HG03108 (cell line): ENCODE measurements around the gene FANCC.

Source experiments
- ATAC-seq: cut with Tn5 transposase; IDR thresholded peaks from one replicate; pipeline ENCODE4 v1.9.1; 2021; ENCODE audit warnings: moderate library complexity; ENCODE audit not compliant: unreplicated experiment

FANCC gene

DNA sequence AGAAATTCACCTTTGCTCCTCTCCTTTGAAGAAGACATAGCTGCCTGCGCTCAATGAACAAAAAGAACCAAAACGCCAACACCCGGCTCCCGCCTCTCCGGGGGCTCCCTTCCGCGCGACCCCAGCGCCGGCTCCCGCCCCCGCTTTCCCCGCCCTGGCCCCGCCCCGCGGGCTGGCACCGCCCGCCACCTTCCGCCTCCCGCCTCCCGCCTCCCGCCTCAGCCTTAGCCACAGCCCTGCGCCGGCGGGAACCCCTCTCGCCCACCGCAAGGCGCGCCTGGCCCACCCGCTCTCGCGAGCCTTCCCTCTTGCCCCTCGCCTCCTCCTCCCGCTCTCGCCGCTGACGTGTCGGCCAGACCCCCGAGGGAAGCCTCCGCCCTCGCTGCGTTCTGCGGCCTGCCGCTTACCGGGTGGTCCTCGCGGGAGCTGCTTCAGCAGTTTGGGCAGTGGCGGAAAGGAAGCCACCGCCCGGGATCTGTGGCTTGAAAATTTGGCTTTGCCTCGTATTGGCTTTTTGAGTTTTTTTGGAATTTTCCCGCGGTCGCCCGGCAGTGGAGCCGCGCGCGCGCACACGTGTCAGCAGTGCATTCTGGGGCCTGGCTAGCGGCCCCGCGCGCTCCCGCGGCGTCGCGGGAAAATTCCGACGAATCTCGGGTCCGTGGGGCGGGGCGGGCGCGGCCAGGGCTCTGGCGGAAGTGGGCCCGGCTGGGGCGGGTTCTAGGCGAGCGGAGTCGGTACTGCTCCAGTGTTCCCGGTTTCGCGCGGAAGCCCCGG lies at the start of gene FANCC:
Gene FANCC, minus strand, starts transcription at position 591 of the 774 bp plus-strand sequence. CDS start 68,418 bp downstream, outside the sequence.
- peak; percentile 62 for ATAC-seq

DNA sequence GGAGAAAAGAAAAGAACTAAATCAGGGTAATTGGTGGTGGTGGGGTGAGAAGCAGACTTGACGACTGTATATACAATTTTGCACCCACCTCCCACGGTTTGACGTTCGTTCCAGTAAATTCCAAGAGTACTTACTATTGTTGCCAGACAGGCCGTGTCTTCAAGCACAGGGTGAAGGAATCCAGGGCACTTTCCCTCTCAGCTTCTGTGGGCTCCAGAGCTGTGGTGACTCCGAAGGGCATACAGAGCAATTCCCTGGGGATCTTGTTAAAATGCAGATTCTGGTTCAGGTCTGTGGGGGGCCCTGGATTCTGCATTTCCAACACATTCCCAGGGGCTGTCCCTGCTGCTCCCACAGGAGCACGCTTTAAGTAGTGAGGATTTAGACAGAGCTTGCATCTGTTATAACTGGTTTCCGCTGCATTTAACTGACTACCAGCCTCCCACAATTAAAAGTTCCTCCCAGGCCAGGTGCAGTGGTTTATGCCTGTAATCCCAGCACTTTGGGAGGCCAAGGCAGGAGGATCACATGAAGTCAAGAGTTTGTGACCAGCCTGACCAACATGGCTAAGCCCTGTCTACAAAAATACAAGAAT lies 49.3 kb upstream of the FANCC start:
- no peak for ATAC-seq

GRCh38 chr9:95365766-95366165 lies 48.3 kb upstream of the FANCC start:
- no peak for ATAC-seq

DNA sequence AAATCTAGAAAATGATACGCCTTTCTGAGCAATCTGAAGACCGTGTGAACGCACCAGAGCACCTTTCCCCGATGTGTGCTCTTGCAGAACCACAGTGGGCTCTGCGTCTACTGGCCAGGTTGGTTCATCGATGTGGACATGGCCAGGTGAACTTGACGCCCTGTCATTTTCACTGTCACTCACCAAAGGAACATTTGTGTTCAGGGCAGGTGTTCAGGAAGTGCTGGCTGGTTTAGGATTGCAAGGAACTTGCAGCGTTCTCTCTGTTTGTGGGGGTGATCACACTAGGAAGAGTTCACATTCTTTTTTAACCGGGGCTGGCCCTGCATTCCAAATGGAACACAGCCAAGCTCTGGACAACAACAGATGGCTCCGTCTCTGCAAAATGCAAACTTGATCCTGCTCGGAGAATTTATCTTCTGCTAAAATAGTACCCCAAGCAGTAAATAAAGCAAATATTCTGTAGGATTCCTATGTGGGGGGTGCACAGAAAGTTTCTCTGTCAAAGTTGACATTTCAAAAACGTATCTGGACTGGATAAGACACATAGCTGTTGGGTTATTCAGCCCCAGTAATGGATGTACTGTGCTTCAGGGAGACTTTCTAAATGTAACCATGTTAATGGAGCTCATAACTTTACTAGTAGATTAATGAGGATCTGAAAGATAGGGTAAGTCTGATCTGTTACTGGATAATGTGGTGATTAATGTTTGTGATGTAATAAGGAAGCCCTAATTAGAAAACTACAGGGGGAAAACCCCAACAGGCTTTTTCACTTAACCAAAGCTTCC lies 45.7 kb upstream of the FANCC start:
- no peak for ATAC-seq

- ATAC-seq, result no peak
Measured at GRCh38 chr9:95360866-95361265, 43.4 kb upstream of the FANCC start.

- no peak for ATAC-seq
Measured at GRCh38 chr9:95357316-95357715, 39.8 kb upstream of the FANCC start.

DNA sequence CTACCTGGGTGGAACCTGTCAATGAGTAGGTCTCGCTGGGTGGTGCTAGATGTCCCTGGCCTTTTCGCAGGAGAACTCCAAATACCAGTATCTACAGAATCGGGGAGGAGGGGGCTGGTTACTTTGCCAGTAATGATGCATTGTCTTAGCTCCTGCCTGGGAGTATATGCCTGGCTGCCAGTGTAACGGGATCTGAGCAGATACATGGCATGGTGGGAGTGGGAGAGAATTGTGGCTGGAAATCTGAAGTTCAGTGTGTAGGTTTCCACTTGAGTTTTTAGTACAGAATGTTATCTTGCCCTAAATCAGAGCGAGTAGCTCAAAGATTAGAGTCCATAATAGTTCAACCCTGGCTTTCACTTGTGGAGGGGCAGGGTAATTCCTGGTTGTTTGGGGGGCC lies 38.0 kb upstream of the FANCC start:
- no peak for ATAC-seq

DNA sequence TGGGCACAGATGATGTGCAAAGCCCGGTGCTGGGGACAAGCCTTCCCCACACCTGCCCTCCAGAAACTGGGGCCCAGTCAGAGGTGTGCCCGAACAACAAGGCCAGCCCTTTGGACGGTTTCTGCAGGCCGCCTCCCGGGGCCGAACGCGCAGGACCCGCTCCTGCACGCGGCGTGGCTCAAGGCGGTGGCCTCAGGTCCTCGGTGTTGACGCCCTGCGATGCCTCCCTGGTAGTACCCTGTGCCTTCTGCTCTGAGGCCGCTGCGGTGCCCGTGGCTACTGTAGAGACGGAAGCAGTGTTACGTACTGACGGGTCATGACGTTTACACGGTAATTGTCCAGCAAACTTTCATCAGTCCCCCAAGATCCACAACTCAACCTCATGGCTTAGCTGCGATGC lies 33.5 kb upstream of the FANCC start:
- no peak for ATAC-seq

DNA sequence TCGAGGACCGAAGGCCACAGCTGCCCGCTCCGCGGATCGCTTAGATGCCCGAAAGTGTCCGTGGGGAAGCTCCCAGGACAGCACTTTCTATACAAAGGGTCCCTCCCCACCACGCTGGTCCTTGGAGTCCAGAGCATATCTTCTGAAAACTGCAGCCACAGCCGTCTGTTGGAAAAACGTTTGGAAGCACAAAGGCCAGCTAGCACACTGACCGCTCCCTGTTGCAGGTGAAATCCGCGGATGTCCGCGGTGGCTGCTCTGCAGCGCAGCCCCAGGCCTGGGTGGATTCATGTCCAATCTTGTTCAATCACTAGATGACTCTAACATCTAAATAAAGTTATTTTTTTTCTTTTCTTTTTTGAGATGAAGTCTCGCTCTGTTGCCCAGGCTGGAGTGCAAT lies 32.8 kb upstream of the FANCC start:
- no peak for ATAC-seq

- no peak for ATAC-seq
Measured at GRCh38 chr9:95349091-95350038, 31.9 kb upstream of the FANCC start.

DNA sequence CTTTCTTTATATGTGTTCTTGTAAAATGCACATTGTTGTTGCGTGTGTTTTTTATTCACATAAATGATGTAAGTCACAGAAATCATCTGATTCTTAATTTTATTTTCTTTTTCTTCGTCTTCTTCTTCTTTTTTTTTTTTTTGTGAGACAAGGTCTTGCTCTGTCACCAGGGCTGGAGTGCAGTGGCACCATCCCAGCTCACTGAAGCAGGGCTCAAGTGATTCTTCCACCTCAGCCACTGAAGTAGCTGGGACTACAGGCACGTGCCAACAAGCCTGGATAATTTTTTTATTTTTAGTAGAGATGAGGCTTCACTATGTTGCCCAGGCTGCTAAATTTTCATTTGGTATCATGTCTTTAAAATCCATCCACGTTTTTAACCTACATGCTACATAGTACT lies 28.5 kb upstream of the FANCC start:
- no peak for ATAC-seq

DNA sequence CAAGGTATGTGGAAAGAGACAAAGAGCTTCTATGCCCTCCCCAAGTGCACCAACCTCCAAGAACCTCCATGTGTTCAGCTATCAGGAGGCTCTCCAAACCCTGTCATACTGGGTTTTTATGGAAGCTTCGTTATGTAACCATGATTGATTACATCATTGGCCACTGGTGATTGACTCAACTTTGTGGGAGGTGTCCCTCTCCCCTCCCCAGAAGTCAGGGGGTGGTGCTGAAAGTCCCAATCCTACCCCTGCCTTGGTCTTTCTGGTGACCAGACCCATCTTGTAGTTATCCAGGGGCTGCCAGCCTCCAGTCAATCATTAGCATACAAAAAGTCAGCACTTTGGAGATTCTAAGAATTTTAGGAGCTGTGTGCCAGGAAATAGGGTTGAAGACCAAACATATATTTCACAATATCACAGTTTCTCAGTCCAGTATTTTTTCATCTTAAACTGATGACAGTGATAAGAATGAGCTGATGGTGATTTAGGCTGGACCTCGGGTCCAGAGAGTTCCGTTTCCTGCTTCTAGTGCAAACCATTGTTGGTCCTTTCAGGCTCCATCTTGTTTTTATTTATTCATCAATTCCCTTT lies 27.3 kb upstream of the FANCC start:
- no peak for ATAC-seq

- ATAC-seq, result no peak
Measured at GRCh38 chr9:95343725-95344287, 26.3 kb upstream of the FANCC start.

DNA sequence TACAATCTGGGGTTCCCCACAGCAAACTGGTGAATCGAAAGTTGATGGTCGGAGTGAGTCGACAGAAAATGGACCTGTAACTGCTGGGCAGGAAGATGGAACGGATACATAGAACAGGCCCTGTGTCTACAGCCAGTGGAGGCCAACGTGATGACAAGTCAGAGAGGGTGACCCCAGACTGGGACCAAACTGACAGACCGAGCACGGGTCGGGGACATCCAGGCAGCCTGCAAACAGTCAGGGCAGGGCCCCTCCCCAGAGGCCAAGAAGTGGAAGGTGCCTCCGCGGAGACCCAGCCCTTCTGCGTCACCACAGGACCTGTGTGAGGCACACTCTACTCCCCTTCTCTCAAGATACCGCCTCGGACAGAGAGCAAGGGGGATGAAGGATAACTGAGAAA lies 25.1 kb upstream of the FANCC start:
- no peak for ATAC-seq

DNA sequence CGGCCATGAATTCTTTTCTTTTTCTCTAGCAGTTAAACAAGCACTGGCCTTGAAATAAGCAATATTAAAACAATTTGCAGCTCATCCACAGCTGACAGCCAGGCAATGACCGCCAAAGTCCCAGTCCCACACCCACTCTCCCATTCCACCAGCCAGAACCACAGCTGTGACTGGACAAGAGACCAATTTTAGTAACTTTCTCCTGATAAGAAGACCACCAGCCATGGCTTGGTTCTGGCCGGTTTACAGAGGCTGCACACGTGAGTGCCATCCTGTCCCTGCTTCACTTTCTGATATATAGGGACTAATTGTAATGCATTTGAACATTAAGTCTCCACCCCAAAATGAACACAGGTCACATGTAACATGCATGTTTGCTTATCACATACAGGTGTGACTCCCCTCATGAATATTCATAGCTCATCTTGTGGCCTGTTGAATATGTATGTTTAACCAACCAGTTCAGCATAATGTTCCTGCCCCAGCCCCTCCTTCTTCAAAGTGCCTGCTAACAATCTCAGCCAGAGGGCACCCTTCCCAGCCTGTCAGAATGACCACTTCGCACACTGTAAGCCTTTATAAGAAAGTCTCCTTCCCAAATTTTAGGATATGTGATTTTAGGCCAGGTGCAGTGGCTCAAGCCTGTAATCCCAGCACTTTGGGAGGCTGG lies 23.9 kb upstream of the FANCC start:
- ATAC-seq, result no peak

- ATAC-seq, result no peak
Measured at GRCh38 chr9:95338243-95338642, 20.7 kb upstream of the FANCC start.

DNA sequence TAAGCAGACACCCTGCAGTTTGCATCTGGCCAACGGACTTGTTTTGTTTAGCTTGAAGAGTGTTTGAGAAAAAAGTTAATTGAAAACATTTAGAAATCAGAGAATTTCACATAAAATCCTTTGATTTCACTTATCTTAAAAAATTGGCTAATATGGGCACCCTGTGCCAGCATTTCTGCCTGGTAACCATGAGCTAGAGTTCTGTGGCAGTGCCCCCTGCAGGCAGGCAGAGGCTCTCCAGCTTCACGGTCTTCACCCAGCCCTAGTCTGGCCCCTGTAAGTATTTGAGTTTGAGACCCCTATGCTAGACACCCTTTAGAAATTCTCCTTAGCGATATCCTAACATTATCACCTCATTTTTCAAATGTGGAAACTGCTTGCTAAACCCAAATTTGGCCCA lies 18.8 kb upstream of the FANCC start:
- no peak for ATAC-seq

- ATAC-seq, result no peak
Measured at GRCh38 chr9:95333426-95333825, 15.9 kb upstream of the FANCC start.

GRCh38 chr9:95332860-95333259 lies 15.4 kb upstream of the FANCC start:
- no peak for ATAC-seq
